Measurements from ENCODE around the gene SMARCD1.

Gene SMARCD1

DNA sequence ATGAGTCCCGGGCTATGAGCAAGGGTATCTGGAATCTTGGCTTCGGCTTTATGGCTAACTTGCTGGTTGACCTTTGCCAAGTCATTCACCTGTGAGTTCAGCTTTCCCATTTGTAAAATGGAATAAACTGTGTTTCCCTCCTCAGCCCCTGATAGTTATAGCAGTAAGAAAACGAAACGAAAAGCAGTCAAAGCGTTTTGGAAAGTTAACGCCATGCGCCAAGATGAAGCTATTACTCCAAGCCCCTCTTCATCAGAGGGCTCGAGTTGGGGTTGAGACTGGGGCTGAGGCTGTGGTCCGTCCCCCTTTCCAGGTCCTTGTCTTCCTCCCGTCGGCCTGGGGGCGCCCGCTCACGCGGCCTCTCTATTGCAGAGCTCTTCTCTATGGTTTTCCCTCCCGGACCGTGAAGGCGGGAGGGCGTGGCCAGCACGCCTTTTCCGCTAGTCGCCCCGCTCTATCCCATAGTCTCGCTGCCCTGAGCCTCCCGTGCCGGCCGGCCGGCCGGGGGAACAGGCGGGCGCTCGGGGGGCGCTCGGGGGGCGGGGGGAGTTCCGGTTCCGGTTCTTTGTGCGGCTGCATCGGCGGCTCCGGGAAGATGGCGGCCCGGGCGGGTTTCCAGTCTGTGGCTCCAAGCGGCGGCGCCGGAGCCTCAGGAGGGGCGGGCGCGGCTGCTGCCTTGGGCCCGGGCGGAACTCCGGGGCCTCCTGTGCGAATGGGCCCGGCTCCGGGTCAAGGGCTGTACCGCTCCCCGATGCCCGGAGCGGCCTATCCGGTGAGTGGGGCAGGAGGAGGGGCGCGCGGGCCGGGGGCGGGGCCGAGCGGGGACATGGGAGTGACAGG, at the start of gene SMARCD1:
TSS of gene SMARCD1 (plus strand) at position 568 of the 840 bp plus-strand sequence. CDS start at position 596, 28 bp downstream.
- Mint-ChIP-seq H3K4me1 (peaks cover 26 to 49% of the 10 kb centered on the region in 2 donors), H3K27me3 (peaks cover 0 to under 1% of the 10 kb centered on the region in 2 donors), H3K36me3 (peaks cover under 1 to 13% of the 10 kb centered on the region in 2 donors), H3K9me3 (no peaks in the 10 kb centered on the region), H3K27ac (peak within 1 kb of the TSS; percentile 98), H3K4me3 (peak within 1 kb of the TSS; percentile 96)
- DNase-seq = peak; percentile 82
- ATAC-seq (replicated peaks) = peak; percentile 92 to 94

DNA sequence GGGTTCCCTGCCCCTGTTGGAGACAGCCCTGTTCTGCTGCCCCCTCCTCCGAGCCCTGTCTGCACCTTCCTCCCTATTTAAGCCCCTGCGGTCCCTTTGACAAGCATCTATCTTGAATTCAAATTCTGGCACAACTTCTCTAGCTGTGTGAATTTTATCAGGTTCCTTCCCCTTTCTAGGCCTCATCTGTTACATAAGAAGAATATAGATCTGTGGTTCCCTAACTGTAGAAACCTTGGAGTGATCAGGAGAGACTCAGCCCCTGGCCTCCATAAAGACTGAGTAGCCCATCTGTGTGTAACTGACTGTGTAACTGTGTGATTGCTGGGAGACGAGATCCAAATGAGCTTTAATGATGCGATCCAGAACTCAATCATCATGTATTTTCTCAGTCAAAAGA, 46.8 kb upstream of the SMARCD1 start:
- H3K9me3 Mint-ChIP-seq = no peaks in the 10 kb centered on the region
- H3K4me1 Mint-ChIP-seq = peaks cover under 1 to 10% of the 10 kb centered on the region in 2 donors
- no peak overlapping the region for H3K4me3 Mint-ChIP-seq
- peaks cover 0 to 6% of the 10 kb centered on the region in 2 donors for H3K27me3 Mint-ChIP-seq
- no peak overlapping the region for H3K27ac Mint-ChIP-seq
- DNase-seq = no peak
- no peaks in the 10 kb centered on the region for H3K36me3 Mint-ChIP-seq
- no peak for ATAC-seq (replicated peaks)

GRCh38 chr12:50039151-50039835, 45.8 kb upstream of the SMARCD1 start:
- Mint-ChIP-seq H3K4me3 (no peak overlapping the region), H3K36me3 (no peaks in the 10 kb centered on the region), H3K27ac (no peak overlapping the region), H3K9me3 (no peaks in the 10 kb centered on the region), H3K4me1 (peaks cover 0 to 7% of the 10 kb centered on the region in 2 donors), H3K27me3 (peaks cover 0 to 6% of the 10 kb centered on the region in 2 donors)
- peak; percentile 94 to 99 for ATAC-seq (replicated peaks)
- DNase-seq = peak; percentile 58

DNA sequence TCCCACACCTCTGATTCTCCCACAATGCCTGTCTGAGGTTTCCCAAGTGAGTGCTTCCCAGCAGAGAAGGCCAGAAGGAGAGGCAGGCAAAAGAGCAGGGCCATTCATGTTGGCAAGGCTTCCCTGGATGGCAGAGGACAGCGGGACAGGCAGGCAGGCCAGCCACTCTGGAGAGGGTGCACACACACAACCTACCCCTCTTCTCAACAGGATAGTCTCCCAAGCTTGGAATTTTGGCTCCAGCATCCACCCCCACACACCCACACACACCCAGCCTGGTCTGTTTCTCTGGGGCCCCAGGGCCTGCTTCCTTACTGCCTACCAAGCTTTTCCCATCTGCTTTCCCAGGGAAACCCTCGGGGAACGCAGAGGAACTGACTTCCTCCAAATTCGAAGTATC, 44.5 kb upstream of the SMARCD1 start:
- no peak overlapping the region for H3K27ac Mint-ChIP-seq
- ATAC-seq (replicated peaks) = no peak

GRCh38 chr12:50041062-50041860, 43.9 kb upstream of the SMARCD1 start:
- Mint-ChIP-seq H3K9me3 (no peaks in the 10 kb centered on the region), H3K4me1 (peaks cover 0 to 7% of the 10 kb centered on the region in 2 donors), H3K4me3 (no peak overlapping the region), H3K27ac (no peak overlapping the region), H3K27me3 (peaks cover 0 to 2% of the 10 kb centered on the region in 2 donors), H3K36me3 (no peaks in the 10 kb centered on the region)
- ATAC-seq (replicated peaks) (no peak), DNase-seq (no peak)

More for the DNA sequence above, 44.5 kb upstream of the SMARCD1 start:
- Mint-ChIP-seq H3K4me1 (peaks cover 0 to 7% of the 10 kb centered on the region in 2 donors), H3K36me3 (no peaks in the 10 kb centered on the region), H3K4me3 (no peak overlapping the region), H3K27me3 (peaks cover 0 to 6% of the 10 kb centered on the region in 2 donors), H3K9me3 (no peaks in the 10 kb centered on the region)
- DNase-seq = no peak

DNA sequence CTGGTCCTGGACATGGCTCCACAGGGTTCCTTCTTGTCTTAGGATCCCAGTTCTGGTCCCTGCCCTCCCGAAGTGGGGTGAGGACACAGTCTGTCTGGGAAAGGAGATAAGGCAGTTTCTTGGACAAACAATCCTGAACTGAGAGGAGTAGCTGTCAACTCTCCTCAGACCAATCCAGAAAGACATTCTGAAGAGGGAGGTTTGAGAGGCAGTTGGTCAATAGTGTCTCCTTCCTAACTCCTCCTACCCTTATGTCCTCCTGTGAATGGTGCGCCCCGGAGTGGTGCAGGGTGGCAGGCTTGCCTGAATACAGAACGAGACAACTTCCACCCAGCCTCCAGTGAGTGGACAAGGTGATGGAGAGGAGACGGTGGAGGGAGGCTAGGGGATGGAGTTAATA, 43.2 kb upstream of the SMARCD1 start:
- H3K9me3 Mint-ChIP-seq = no peaks in the 10 kb centered on the region
- no peaks in the 10 kb centered on the region for H3K27me3 Mint-ChIP-seq
- peaks cover 0 to 7% of the 10 kb centered on the region in 2 donors for H3K4me1 Mint-ChIP-seq
- DNase-seq (no peak), ATAC-seq (replicated peaks) (no peak)
- no peaks in the 10 kb centered on the region for H3K36me3 Mint-ChIP-seq
- no peak overlapping the region for H3K4me3 Mint-ChIP-seq
- H3K27ac Mint-ChIP-seq = no peak overlapping the region

- Mint-ChIP-seq H3K36me3 (no peaks in the 10 kb centered on the region), H3K9me3 (no peaks in the 10 kb centered on the region), H3K4me3 (no peak overlapping the region), H3K27ac (no peak overlapping the region), H3K4me1 (peaks cover 0 to 7% of the 10 kb centered on the region in 2 donors), H3K27me3 (no peaks in the 10 kb centered on the region)
- no peak for ATAC-seq (replicated peaks)
- no peak for DNase-seq
Observed at GRCh38 chr12:50042693-50043092, 42.4 kb upstream of the SMARCD1 start.

DNA sequence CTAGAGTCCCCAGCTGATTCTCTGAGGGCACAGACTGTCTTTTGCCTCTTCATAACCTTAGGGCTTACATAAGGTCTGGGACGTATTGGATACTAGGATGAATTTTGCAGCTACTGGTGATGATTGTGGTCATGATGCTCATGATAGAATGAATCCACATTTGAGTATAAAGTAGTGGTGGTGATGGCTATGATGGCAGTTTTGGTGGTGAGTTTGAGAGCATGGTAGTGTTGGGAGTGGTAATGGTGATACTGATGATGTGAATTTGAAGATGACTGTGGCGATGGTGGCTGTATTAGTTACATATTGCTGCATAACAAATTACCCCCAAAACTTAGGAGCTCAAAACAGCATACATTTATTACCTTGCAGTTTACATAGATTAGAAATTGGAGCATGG, 41.8 kb upstream of the SMARCD1 start:
- no peaks in the 10 kb centered on the region for H3K9me3 Mint-ChIP-seq
- ATAC-seq (replicated peaks) (no peak), DNase-seq (no peak)
- no peaks in the 10 kb centered on the region for H3K36me3 Mint-ChIP-seq
- no peaks in the 10 kb centered on the region for H3K27me3 Mint-ChIP-seq
- no peak overlapping the region for H3K4me3 Mint-ChIP-seq
- no peak overlapping the region for H3K27ac Mint-ChIP-seq
- H3K4me1 Mint-ChIP-seq = peaks cover 0 to 7% of the 10 kb centered on the region in 2 donors

DNA sequence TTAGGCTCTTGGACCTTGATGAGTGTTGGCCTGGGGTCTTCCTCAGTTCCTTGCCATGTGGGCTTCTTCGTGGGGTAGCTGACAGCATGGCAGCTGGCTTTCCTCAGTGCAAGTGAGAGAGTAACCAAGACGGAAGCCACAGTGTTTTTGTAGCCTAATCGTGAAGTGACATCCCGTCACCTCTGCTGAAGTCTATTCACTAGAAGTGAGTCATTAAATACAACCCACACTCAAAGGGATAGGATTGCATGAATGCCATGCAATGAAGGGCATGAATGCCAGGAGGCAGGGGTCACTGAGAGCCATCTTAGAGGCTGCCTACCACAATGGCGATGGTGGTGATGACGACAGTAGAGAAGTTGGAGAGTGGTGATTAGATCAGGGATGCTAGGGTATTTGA, 41.3 kb upstream of the SMARCD1 start:
- Mint-ChIP-seq H3K27ac (no peak overlapping the region), H3K9me3 (no peaks in the 10 kb centered on the region), H3K4me1 (peaks cover 0 to 7% of the 10 kb centered on the region in 2 donors), H3K4me3 (no peak overlapping the region), H3K36me3 (no peaks in the 10 kb centered on the region), H3K27me3 (peaks cover 0 to 4% of the 10 kb centered on the region in 2 donors)
- ATAC-seq (replicated peaks) (no peak), DNase-seq (no peak)

DNA sequence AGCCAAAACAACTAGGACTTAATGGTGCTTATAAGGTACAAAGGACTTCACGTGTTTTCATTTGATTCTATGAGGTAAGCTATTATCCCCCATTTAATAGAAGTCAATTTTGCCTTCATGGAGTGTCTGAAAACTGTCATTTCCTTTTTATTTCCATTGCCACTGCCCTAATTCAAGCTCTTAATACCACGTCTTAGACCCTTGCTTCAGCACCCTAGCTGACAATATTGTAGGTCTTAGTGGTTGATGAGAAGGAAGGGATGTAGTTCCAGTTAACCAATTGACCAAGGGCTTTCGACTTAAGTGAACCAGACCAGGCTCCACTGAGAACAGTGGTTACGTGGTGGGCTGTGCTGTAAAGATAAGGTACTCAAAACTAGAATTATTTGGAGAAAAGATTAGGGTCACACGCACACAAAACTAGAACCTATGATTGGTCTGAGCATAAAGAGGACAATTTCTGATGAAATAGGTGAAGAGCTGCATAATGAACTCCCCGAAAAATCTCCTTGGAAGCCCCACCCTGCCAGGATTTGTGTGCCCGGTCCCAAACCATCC, 37.4 kb upstream of the SMARCD1 start:
- Mint-ChIP-seq H3K9me3 (no peaks in the 10 kb centered on the region), H3K4me1 (peaks cover 0 to 2% of the 10 kb centered on the region in 2 donors), H3K27ac (no peak overlapping the region), H3K27me3 (peaks cover 29 to 41% of the 10 kb centered on the region in 2 donors), H3K36me3 (no peaks in the 10 kb centered on the region), H3K4me3 (no peak overlapping the region)
- DNase-seq (no peak), ATAC-seq (replicated peaks) (no peak)

- H3K9me3 Mint-ChIP-seq = no peaks in the 10 kb centered on the region
- peaks cover 31 to 46% of the 10 kb centered on the region in 2 donors for H3K27me3 Mint-ChIP-seq
- no peak overlapping the region for H3K27ac Mint-ChIP-seq
- ATAC-seq (replicated peaks) = no peak
- no peak overlapping the region for H3K4me3 Mint-ChIP-seq
- DNase-seq = no peak
- H3K4me1 Mint-ChIP-seq = peaks cover 0 to 4% of the 10 kb centered on the region in 2 donors
- H3K36me3 Mint-ChIP-seq = no peaks in the 10 kb centered on the region
Observed at GRCh38 chr12:50049254-50050118, 35.7 kb upstream of the SMARCD1 start.

DNA sequence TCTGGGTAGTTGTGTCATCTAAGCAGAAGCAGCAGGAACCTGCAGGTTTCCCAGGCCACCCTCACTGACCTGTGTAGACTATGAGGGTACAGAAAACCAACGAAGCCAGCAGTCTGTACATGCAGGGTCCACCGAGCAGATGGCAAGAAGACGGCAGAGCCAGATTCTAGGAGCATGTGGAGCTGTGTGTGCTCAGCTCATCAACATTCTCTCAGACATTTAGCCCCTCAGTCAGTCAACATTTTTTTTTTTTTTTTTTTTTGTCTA, 35.1 kb upstream of the SMARCD1 start:
- Mint-ChIP-seq H3K27ac (no peak overlapping the region), H3K4me1 (peaks cover 0 to 4% of the 10 kb centered on the region in 2 donors), H3K27me3 (peaks cover 31 to 46% of the 10 kb centered on the region in 2 donors), H3K9me3 (no peaks in the 10 kb centered on the region), H3K4me3 (no peak overlapping the region), H3K36me3 (no peaks in the 10 kb centered on the region)
- ATAC-seq (replicated peaks) = no peak
- DNase-seq = no peak

GRCh38 chr12:50050410-50051098, 34.6 kb upstream of the SMARCD1 start:
- H3K36me3 Mint-ChIP-seq = no peaks in the 10 kb centered on the region
- H3K27ac Mint-ChIP-seq = no peak overlapping the region
- peaks cover 31 to 48% of the 10 kb centered on the region in 2 donors for H3K27me3 Mint-ChIP-seq
- ATAC-seq (replicated peaks) = peak; percentile 27 to 31
- no peaks in the 10 kb centered on the region for H3K9me3 Mint-ChIP-seq
- peak overlapping the region; percentile 10 to 57 for H3K4me3 Mint-ChIP-seq
- DNase-seq = no peak
- H3K4me1 Mint-ChIP-seq = peaks cover 1 to 5% of the 10 kb centered on the region in 2 donors

All from stimulated activated naive B cell treated with anti-CD40 and anti-IgM and Interleukin-4, amounts not matched to agents 10 μg/mL and 1 μg/mL and 100 μg/mL, for 72 hours (primary cell).